Measurements from ENCODE around the gene RAB33A. TPM values are rescaled to one million over a fixed set of nuclear protein-coding genes. Genes with fewer than 3 reads are reported as not detected.

Gene RAB33A
- total and polyA plus RNA-seq, 2 experiments from 2014 or later = 2.8 to 7.2 TPM

DNA sequence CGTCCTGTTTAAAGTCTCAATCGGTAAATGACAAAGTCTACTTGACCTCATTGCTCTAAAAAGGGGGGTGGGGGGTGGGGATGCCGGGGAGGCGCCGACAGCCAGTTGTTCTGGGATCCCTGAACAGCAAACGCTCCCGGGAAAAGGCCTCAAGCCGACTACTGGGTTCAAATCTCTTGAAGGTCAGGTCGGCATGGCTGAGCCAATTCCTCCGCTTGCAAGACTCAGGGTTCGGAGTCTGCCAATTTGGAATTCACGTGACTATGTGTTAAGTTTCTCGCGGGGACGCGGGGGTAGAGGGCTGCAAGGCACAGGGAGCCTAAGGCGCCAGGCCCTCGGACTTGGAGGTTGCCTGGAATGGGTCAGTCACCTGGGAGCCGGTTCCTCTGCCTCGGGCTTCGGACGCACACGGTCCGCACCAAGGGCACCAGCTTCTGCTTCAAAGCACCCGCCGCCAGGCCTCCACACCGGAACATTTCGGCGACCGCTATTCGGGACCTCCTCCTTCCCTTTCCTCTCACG lies 6.5 kb upstream of the RAB33A start:
- Histone ChIP-seq H3K36me3 (no peaks in the 10 kb centered on the region), H3K27ac (peak overlapping the region; percentile 91), H3K4me1 (ENCODE audit: low read depth) (no peaks in the 10 kb centered on the region), H3K9me3 (ENCODE audit: low read depth) (no peaks in the 10 kb centered on the region), H3K4me3 (peak overlapping the region; percentile 52), H3K27me3 (no peaks in the 10 kb centered on the region)
- DNase-seq (ENCODE audit: low read depth in 1 of 2, low spot score in 1 of 2) = peak in 1 of 2 donors; percentile 61
- TF ChIP-seq, protein P1, sequence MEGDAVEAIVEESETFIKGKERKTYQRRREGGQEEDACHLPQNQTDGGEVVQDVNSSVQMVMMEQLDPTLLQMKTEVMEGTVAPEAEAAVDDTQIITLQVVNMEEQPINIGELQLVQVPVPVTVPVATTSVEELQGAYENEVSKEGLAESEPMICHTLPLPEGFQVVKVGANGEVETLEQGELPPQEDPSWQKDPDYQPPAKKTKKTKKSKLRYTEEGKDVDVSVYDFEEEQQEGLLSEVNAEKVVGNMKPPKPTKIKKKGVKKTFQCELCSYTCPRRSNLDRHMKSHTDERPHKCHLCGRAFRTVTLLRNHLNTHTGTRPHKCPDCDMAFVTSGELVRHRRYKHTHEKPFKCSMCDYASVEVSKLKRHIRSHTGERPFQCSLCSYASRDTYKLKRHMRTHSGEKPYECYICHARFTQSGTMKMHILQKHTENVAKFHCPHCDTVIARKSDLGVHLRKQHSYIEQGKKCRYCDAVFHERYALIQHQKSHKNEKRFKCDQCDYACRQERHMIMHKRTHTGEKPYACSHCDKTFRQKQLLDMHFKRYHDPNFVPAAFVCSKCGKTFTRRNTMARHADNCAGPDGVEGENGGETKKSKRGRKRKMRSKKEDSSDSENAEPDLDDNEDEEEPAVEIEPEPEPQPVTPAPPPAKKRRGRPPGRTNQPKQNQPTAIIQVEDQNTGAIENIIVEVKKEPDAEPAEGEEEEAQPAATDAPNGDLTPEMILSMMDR (IDR thresholded peaks at IDR 0.05; ENCODE audit: low read depth, low read length) = no peak

GRCh38 chrX:130165703-130166502 lies 5.9 kb upstream of the RAB33A start, which contains the start of gene AIFM1:
Gene AIFM1 (minus strand): TSS chrX:130165841. CDS start chrX:130165656, 185 bp downstream.
- Histone ChIP-seq H3K9me3 (ENCODE audit: low read depth) (no peaks in the 10 kb centered on the region), H3K4me1 (ENCODE audit: low read depth) (no peaks in the 10 kb centered on the region), H3K27ac (peak within 1 kb of the TSS; percentile 91), H3K27me3 (no peaks in the 10 kb centered on the region), H3K4me3 (peak within 1 kb of the TSS; percentile 52), H3K36me3 (no peaks in the 10 kb centered on the region)
- DNase-seq (ENCODE audit: low read depth in 1 of 2, low spot score in 1 of 2) = peak; percentile 91 to 97
- TF ChIP-seq, protein P1 (IDR thresholded peaks at IDR 0.05; ENCODE audit: low read depth, low read length) = no peak

DNA sequence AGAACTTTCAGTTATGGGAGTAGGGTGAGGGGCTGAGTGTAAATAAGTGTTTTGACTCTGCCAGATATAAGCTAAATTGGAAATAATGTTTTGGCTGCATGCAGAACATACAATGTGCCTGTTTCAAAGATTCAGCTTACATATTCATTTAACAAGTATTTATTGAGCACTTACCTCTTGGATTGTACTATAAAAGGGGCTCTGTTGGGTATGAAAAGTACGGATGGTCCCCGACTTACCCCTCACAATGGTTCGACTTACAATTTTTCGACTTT lies 5.3 kb upstream of the RAB33A start:
- H3K27ac ChIP-seq = peak overlapping the region; percentile 91
- no peak for DNase-seq (ENCODE audit: low read depth in 1 of 2, low spot score in 1 of 2)
- no peaks in the 10 kb centered on the region for H3K4me1 ChIP-seq (ENCODE audit: low read depth)
- peak overlapping the region; percentile 52 for H3K4me3 ChIP-seq
- H3K36me3 ChIP-seq = no peaks in the 10 kb centered on the region
- TF ChIP-seq, protein P1 (IDR thresholded peaks at IDR 0.05; ENCODE audit: low read depth, low read length) = no peak
- no peaks in the 10 kb centered on the region for H3K9me3 ChIP-seq (ENCODE audit: low read depth)
- no peaks in the 10 kb centered on the region for H3K27me3 ChIP-seq

GRCh38 chrX:130167040-130167439 lies 4.7 kb upstream of the RAB33A start:
- H3K4me3 ChIP-seq = peak overlapping the region; percentile 52
- H3K27ac ChIP-seq = no peak overlapping the region
- DNase-seq (ENCODE audit: low read depth in 1 of 2, low spot score in 1 of 2) = no peak
- H3K27me3 ChIP-seq = no peaks in the 10 kb centered on the region
- no peaks in the 10 kb centered on the region for H3K9me3 ChIP-seq (ENCODE audit: low read depth)
- H3K36me3 ChIP-seq = no peaks in the 10 kb centered on the region
- no peaks in the 10 kb centered on the region for H3K4me1 ChIP-seq (ENCODE audit: low read depth)
- TF ChIP-seq, protein P1 (IDR thresholded peaks at IDR 0.05; ENCODE audit: low read depth, low read length) = no peak

- no peaks in the 10 kb centered on the region for H3K9me3 ChIP-seq (ENCODE audit: low read depth)
- H3K4me3 ChIP-seq = peak overlapping the region; percentile 35
- H3K27me3 ChIP-seq = no peaks in the 10 kb centered on the region
- H3K4me1 ChIP-seq (ENCODE audit: low read depth) = peaks cover 8% of the 10 kb centered on the region
- H3K36me3 ChIP-seq = no peaks in the 10 kb centered on the region
- TF ChIP-seq, protein P1 (IDR thresholded peaks at IDR 0.05; ENCODE audit: low read depth, low read length) = no peak
- DNase-seq (ENCODE audit: low read depth in 1 of 2, low spot score in 1 of 2) = peak in 1 of 2 donors; percentile 49
- H3K27ac ChIP-seq = no peak overlapping the region
These were observed 863 bp upstream of the RAB33A start for GRCh38 chrX:130170752-130171445.

Measured in cardiac muscle cell (in vitro differentiated cells and primary cell).